HK-2 (cell line): ENCODE data around the gene SLC2A2.
A peak's percentile ranks its signal among the peaks of the same experiment; 100 is the strongest.

Experiments used
- DNase-seq: peaks from one replicate; pipeline ENCODE4 v3.0.0-alpha.2; 2018; ENCODE audit not compliant: unreplicated experiment

The SLC2A2 gene

GRCh38 chr3:171026597-171027293 is at the start of gene SLC2A2:
Gene SLC2A2 (minus strand): TSS chr3:171026720. CDS start chr3:171026670, 50 bp downstream.
- no peak for DNase-seq

GRCh38 chr3:171072432-171072831 is 45.9 kb upstream of the SLC2A2 start:
- DNase-seq, result no peak

- DNase-seq, result no peak
These were observed 42.1 kb upstream of the SLC2A2 start for GRCh38 chr3:171068658-171069057.

- DNase-seq, result no peak
These were observed 39.7 kb upstream of the SLC2A2 start for GRCh38 chr3:171066206-171066605.

GRCh38 chr3:171065732-171066131 is 39.2 kb upstream of the SLC2A2 start:
- DNase-seq, result no peak

GRCh38 chr3:171064461-171064860 is 37.9 kb upstream of the SLC2A2 start:
- DNase-seq, result no peak

GRCh38 chr3:171061749-171062148 is 35.2 kb upstream of the SLC2A2 start:
- DNase-seq, result no peak

GRCh38 chr3:171059978-171060377 is 33.5 kb upstream of the SLC2A2 start:
- no peak for DNase-seq

- no peak for DNase-seq
These were observed 32.5 kb upstream of the SLC2A2 start for GRCh38 chr3:171058873-171059603.

- DNase-seq, result no peak
These were observed 31.5 kb upstream of the SLC2A2 start for GRCh38 chr3:171058058-171058457.

- no peak for DNase-seq
These were observed 30.6 kb upstream of the SLC2A2 start for GRCh38 chr3:171057072-171057471.

- no peak for DNase-seq
These were observed 30.0 kb upstream of the SLC2A2 start for GRCh38 chr3:171056528-171056927.

GRCh38 chr3:171055336-171056178 is 29.0 kb upstream of the SLC2A2 start:
- no peak for DNase-seq

GRCh38 chr3:171054921-171055320 is 28.4 kb upstream of the SLC2A2 start:
- DNase-seq, result no peak

- DNase-seq, result no peak
These were observed 27.7 kb upstream of the SLC2A2 start for GRCh38 chr3:171054231-171054630.

- DNase-seq, result peak; percentile 57
These were observed 23.4 kb upstream of the SLC2A2 start for GRCh38 chr3:171049861-171050444.

- no peak for DNase-seq
These were observed 20.2 kb upstream of the SLC2A2 start for GRCh38 chr3:171046760-171047159.

- DNase-seq, result peak; percentile 58
These were observed 18.6 kb upstream of the SLC2A2 start for GRCh38 chr3:171044835-171045793.

- DNase-seq, result no peak
These were observed 17.9 kb upstream of the SLC2A2 start for GRCh38 chr3:171044384-171044783.

- DNase-seq, result no peak
These were observed 13.2 kb upstream of the SLC2A2 start for GRCh38 chr3:171039674-171040073.

GRCh38 chr3:171038342-171038741 is 11.8 kb upstream of the SLC2A2 start:
- no peak for DNase-seq
